Germinal center (tissue), 1 donor: ENCODE data around the gene MSI2.

Experiments
- DNase-seq: peaks from one replicate; pipeline ENCODE4 v3.0.0; 2012; ENCODE audit warnings: mixed read lengths, low spot score

MSI2 gene

GRCh38 chr17:57557416-57557815, 301.1 kb downstream of the MSI2 start:
- no peak for DNase-seq

- no peak for DNase-seq
Measured at GRCh38 chr17:57557834-57558681, 301.7 kb downstream of the MSI2 start.

- no peak for DNase-seq
Measured at GRCh38 chr17:57559226-57559625, 302.9 kb downstream of the MSI2 start.

- no peak for DNase-seq
Measured at GRCh38 chr17:57559634-57560318, 303.5 kb downstream of the MSI2 start.

- no peak for DNase-seq
Measured at GRCh38 chr17:57560319-57560705, 304.0 kb downstream of the MSI2 start.

- DNase-seq: no peak
Measured at GRCh38 chr17:57561072-57561861, 304.9 kb downstream of the MSI2 start.

GRCh38 chr17:57562184-57562698, 305.9 kb downstream of the MSI2 start:
- DNase-seq: no peak

GRCh38 chr17:57563958-57564357, 307.6 kb downstream of the MSI2 start:
- DNase-seq: no peak

GRCh38 chr17:57565176-57565575, 308.9 kb downstream of the MSI2 start:
- DNase-seq: no peak

- DNase-seq: no peak
Measured at GRCh38 chr17:57566721-57567120, 310.4 kb downstream of the MSI2 start.

GRCh38 chr17:57567251-57567650, 310.9 kb downstream of the MSI2 start:
- DNase-seq: no peak

- no peak for DNase-seq
Measured at GRCh38 chr17:57568340-57568739, 312.0 kb downstream of the MSI2 start.

GRCh38 chr17:57569021-57569420, 312.7 kb downstream of the MSI2 start:
- DNase-seq: no peak

GRCh38 chr17:57569853-57570252, 313.5 kb downstream of the MSI2 start:
- DNase-seq: no peak

- DNase-seq: no peak
Measured at GRCh38 chr17:57570724-57571344, 314.5 kb downstream of the MSI2 start.

GRCh38 chr17:57572062-57572461, 315.7 kb downstream of the MSI2 start:
- no peak for DNase-seq

- DNase-seq: no peak
Measured at GRCh38 chr17:57572600-57572999, 316.3 kb downstream of the MSI2 start.

GRCh38 chr17:57574040-57574513, 317.8 kb downstream of the MSI2 start:
- DNase-seq: no peak

- DNase-seq: no peak
Measured at GRCh38 chr17:57576744-57577143, 320.4 kb downstream of the MSI2 start.

- no peak for DNase-seq
Measured at GRCh38 chr17:57577751-57578607, 321.7 kb downstream of the MSI2 start.
